PFSK-1 (cell line): ENCODE results near the gene GDI1.

Experiments
- FOXP2 ChIP-seq: optimal IDR thresholded peaks from 2 replicates; pipeline ENCODE3; 2011; ENCODE audit warnings: borderline replicate concordance, control low read depth, inconsistent platforms; ENCODE audit not compliant: insufficient read depth; ENCODE audit errors: extremely low read length, extremely low read depth
- POLR2AphosphoS5 ChIP-seq: IDR thresholded peaks from 2 replicates; pipeline ENCODE4 v1.6.1; 2012; ENCODE audit warnings: low read depth, mild to moderate bottlenecking, control low read depth, low read length, moderate library complexity
- SIN3A ChIP-seq: IDR thresholded peaks from 2 replicates; pipeline ENCODE4 v1.6.1; 2012; ENCODE audit warnings: mild to moderate bottlenecking, low read length, moderate library complexity, borderline replicate concordance; ENCODE audit not compliant: insufficient read depth
- TAF1 ChIP-seq: IDR thresholded peaks from 2 replicates; pipeline ENCODE4 v1.6.1; 2012; ENCODE audit warnings: low read length, control low read depth, borderline replicate concordance; ENCODE audit not compliant: insufficient read depth
- TF ChIP-seq, protein P1 (sequence below), 2 experiments: IDR thresholded peaks; 2 replicates each; pipeline versions ENCODE4 v1.6.1 to v1.8.0; 2011 to 2012; ENCODE audit warnings: low read depth in 2 of 2, low read length in 2 of 2, control low read depth in 1 of 2, inconsistent platforms in 1 of 2, mild to moderate bottlenecking in 1 of 2, moderate library complexity in 1 of 2; ENCODE audit not compliant: insufficient read depth in 1 of 2

The GDI1 gene

GRCh38 chrX:154466907-154467306 lies 30.0 kb downstream of the GDI1 start:
- TF ChIP-seq SIN3A (no peak), POLR2AphosphoS5 (no peak), FOXP2 (no peak), TAF1 (no peak)
- TF ChIP-seq, protein P1, sequence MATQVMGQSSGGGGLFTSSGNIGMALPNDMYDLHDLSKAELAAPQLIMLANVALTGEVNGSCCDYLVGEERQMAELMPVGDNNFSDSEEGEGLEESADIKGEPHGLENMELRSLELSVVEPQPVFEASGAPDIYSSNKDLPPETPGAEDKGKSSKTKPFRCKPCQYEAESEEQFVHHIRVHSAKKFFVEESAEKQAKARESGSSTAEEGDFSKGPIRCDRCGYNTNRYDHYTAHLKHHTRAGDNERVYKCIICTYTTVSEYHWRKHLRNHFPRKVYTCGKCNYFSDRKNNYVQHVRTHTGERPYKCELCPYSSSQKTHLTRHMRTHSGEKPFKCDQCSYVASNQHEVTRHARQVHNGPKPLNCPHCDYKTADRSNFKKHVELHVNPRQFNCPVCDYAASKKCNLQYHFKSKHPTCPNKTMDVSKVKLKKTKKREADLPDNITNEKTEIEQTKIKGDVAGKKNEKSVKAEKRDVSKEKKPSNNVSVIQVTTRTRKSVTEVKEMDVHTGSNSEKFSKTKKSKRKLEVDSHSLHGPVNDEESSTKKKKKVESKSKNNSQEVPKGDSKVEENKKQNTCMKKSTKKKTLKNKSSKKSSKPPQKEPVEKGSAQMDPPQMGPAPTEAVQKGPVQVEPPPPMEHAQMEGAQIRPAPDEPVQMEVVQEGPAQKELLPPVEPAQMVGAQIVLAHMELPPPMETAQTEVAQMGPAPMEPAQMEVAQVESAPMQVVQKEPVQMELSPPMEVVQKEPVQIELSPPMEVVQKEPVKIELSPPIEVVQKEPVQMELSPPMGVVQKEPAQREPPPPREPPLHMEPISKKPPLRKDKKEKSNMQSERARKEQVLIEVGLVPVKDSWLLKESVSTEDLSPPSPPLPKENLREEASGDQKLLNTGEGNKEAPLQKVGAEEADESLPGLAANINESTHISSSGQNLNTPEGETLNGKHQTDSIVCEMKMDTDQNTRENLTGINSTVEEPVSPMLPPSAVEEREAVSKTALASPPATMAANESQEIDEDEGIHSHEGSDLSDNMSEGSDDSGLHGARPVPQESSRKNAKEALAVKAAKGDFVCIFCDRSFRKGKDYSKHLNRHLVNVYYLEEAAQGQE (IDR thresholded peaks at IDR 0.05; ENCODE audit: insufficient read depth in 1 of 2, low read depth in 2 of 2, low read length in 2 of 2): no peak

GRCh38 chrX:154467556-154467955 lies 30.6 kb downstream of the GDI1 start:
- no peak for TF ChIP-seq POLR2AphosphoS5

- no peak for TF ChIP-seq POLR2AphosphoS5
- TF ChIP-seq SIN3A: no peak
- TF ChIP-seq, protein P1 (IDR thresholded peaks at IDR 0.05; ENCODE audit: insufficient read depth in 1 of 2, low read depth in 2 of 2, low read length in 2 of 2): no peak
- no peak for TF ChIP-seq FOXP2
- no peak for TF ChIP-seq TAF1
These were observed 31.3 kb downstream of the GDI1 start for GRCh38 chrX:154468217-154468616.

GRCh38 chrX:154469114-154469513 lies 32.2 kb downstream of the GDI1 start:
- TF ChIP-seq POLR2AphosphoS5 (no peak), FOXP2 (no peak), TAF1 (no peak), SIN3A (no peak)
- TF ChIP-seq, protein P1 (IDR thresholded peaks at IDR 0.05; ENCODE audit: insufficient read depth in 1 of 2, low read depth in 2 of 2, low read length in 2 of 2): no peak

- TF ChIP-seq TAF1 (no peak), FOXP2 (no peak), POLR2AphosphoS5 (no peak), SIN3A (no peak)
- TF ChIP-seq, protein P1 (IDR thresholded peaks at IDR 0.05; ENCODE audit: insufficient read depth in 1 of 2, low read depth in 2 of 2, low read length in 2 of 2): no peak
These were observed 32.9 kb downstream of the GDI1 start for GRCh38 chrX:154469880-154470279.

- TF ChIP-seq, protein P1 (IDR thresholded peaks at IDR 0.05; ENCODE audit: insufficient read depth in 1 of 2, low read depth in 2 of 2, low read length in 2 of 2): no peak
- TF ChIP-seq SIN3A (no peak), FOXP2 (no peak), POLR2AphosphoS5 (no peak), TAF1 (no peak)
These were observed 33.5 kb downstream of the GDI1 start for GRCh38 chrX:154470434-154470833.
